Non-pigmented ciliary epithelial cell (primary cell): ENCODE measurements around the gene ZSCAN22.

Source experiments
- DNase-seq: peaks from one replicate; pipeline ENCODE4 v3.0.0-alpha.2; 2010; ENCODE audit warnings: low read depth

The ZSCAN22 gene

DNA sequence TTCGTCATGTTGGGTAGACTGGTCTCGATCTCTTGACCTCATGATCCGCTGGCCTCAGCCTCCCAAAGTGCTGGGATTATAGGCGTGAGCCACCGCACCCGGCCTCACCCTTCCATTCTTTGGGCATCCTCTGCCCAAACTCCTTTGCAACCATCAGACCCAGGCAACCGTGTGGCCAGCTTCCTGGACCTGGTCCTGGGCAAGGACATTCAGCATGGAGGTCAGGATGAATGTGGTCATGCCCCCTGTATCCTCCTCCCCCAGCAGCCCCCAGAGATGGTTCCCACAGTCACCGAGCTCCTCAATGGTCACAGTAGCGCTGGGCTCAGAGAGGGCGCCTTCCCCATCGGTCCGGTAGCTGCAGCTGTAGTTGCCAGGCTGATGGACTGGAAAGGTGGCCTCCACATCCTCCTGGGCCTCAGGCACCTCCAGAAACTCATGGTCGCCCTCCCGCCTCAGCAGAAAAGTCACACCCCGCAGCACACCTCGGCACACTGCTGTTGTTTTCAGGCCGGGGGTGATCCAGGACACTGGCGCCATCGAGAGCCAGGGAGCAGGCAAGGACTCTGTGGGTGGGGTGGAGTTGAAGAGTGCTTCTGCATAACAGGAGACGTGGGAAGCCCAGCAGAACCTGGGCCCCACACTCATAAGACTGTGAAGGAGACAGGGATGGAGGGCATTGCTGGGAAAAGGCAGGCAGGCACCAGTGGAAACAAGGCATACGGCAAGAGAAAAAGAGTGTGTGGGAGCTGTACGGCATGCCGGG is 25.4 kb downstream of the ZSCAN22 start:
- no peak for DNase-seq

DNA sequence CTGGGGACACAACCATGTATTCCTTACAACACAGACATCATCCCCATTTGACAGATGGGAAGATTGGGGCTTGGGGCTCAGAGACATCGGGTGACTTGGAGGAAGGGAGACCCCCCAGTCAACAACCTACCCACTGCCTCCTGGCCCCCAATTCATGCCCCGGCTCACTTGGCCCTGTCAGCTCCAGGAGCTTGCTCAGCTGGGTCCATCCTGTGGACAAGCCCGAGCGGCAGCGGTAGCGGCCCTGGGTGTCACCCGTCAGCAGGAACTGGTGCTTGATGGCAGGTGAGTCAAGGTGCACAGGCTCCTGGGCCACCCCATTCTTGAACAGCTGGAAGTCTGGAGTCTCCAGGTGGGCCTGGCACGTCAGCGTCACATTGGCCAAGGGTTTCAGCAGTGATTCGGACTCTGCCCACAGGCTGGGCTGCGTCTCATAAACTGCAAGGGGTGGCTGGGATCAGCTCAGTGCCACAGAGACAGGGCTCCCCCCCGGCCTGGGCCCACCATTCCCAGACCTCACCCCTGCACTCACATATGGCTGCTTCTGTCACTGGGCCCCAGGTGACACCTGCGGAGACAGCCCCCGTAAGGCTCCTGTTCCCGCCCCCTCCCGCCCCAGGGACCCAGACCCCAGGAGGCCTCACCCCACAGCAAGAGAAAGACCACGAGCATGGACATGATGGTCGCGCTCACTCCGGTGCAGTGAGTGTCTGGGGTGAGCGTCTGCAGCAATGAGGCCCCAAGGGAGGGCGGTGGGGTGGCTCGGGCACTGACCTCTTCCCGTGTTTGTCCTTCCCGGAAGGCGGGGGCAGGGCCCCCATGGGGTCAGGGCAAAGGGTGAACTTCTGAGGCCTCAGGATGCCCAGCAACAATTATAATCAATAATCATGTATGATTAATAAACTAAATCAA is 26.2 kb downstream of the ZSCAN22 start, which contains the start of gene A1BG:
A1BG (minus strand) TSS at position 733 of the 912 bp plus-strand sequence; CDS start at position 678, 55 bp downstream.
- DNase-seq, result no peak

- DNase-seq, result no peak
Measured at GRCh38 chr19:58353717-58354477, 27.1 kb downstream of the ZSCAN22 start.

DNA sequence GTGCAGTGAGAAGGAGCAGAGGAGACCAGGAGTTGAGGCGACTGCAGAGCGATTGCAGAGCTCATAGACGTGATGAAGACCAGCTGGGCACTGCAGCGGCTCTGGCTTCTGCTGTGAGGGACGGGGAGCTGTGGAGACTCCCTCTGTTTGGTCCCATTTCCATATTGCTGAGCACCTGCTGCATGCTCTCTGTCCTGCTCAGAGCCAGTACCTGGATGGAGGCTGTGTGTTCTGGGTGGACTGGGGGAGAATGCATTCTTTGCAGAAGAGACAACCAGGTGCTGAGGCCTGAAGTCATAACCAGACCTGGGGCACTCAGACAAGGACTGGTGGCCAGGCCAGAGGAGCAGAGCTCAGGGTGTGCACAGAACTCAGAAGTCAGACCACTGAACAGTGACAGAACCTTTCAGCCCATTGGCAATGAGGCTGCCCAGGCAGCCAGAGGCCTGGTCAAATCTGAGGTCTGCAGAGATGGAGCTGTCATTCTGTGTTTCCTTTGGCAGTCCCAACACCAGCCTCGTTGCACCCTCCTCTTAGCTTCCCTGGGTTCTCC is 27.8 kb downstream of the ZSCAN22 start:
- no peak for DNase-seq

GRCh38 chr19:58355215-58355796 is 28.5 kb downstream of the ZSCAN22 start:
- DNase-seq, result no peak

DNA sequence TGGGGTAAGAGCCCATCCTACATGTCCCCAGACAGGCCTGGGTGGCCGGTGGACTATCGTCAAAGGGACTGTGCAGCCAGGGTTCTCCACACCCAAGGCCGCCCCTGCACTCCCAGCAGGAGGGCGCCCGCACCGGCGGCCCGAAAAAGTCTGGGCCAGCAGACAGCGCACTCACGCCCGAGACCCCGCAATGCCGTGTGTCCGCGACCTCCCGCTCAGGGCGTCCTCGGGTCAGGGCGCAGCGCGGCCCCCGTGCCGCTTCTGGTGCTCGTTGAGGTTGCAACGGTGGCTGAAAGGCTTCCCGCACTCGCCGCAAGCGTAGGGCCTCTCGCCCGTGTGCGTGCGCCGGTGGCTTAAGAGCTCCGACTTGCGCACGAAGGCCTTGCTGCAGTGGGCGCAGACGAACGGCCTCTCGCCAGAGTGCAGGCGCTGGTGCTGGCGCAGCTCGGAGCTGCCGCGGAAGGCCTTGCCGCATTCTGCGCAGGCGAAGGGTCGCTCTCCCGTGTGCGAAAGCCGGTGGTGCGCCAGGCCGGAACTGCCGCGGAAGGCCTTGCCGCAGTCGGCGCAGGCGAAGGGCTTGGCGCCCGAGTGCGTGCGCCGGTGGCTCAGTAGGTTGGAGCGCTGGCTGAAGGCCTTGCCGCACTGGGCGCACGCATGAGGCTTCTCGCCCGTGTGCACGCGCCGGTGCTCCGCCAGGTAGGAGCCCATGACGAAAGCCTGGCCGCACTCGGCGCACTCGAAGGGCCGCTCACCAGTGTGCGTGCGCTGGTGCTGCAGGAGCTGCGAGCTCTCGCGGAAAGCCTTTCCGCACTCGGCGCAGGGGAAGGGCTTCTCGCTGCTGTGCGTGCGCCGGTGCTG is 29.3 kb downstream of the ZSCAN22 start:
- no peak for DNase-seq

DNA sequence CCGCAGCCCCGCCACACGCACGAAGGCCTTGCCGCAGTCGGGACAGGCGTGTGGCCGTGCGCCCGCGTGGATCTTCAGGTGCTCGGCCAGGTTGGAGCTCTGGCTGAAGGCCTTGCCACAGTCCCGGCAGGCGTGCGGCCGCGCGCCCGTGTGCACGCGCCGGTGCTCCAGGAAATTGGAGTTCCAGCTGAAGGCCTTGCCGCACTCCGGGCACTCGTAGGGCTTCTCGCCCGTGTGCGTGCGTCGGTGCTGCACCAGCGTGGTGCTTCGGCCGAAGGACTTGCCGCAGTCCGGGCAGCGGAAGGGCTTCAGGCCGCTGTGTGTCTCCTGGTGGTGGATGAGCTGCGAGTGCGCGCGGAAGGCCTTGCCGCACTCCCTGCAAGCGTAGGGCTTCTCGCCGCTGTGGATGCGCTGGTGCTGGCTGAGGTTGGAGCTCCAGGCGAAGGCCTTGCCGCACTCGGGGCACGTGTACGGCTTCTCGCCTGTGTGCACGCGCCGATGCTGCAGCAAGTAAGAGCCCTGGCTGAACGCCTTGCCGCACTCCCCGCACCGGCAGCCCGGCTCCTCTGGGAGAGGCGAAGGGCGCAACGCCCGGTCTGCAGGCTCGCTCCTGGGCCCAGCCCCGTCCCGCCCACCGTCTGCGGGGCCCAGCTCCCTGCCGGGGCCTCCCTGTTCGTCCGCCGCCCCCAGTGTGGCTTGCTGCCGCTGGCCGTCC is 30.1 kb downstream of the ZSCAN22 start:
- no peak for DNase-seq

GRCh38 chr19:58357481-58358145 is 30.8 kb downstream of the ZSCAN22 start:
- DNase-seq, result no peak

DNA sequence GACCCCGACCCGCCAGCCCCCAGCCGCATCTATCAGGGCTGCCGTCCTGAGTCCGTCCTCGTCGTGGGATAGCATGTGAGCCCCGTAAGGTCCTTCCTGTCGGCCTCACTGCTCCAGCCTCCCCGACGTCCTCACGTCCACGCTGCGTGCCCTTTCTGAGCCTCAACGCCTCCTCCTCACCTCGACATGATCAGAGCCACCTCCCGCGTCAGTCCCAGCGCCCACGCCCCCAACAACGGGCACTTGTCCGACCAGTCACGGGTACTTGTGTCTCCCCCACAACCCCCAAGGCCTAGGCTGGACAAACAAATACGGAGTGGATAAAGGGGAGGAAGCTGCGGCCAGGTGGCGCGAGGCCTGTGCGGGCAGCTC is 35.1 kb downstream of the ZSCAN22 start:
- DNase-seq, result no peak

- peak; percentile 67 for DNase-seq
Measured at GRCh38 chr19:58362272-58362994, 35.6 kb downstream of the ZSCAN22 start, which contains the start of gene ZNF497. TSS of gene ZNF497 (minus strand) at chr19:58362751. CDS start at chr19:58357635, 5,116 bp downstream.

- DNase-seq, result no peak
Measured at GRCh38 chr19:58364146-58364545, 37.4 kb downstream of the ZSCAN22 start.

DNA sequence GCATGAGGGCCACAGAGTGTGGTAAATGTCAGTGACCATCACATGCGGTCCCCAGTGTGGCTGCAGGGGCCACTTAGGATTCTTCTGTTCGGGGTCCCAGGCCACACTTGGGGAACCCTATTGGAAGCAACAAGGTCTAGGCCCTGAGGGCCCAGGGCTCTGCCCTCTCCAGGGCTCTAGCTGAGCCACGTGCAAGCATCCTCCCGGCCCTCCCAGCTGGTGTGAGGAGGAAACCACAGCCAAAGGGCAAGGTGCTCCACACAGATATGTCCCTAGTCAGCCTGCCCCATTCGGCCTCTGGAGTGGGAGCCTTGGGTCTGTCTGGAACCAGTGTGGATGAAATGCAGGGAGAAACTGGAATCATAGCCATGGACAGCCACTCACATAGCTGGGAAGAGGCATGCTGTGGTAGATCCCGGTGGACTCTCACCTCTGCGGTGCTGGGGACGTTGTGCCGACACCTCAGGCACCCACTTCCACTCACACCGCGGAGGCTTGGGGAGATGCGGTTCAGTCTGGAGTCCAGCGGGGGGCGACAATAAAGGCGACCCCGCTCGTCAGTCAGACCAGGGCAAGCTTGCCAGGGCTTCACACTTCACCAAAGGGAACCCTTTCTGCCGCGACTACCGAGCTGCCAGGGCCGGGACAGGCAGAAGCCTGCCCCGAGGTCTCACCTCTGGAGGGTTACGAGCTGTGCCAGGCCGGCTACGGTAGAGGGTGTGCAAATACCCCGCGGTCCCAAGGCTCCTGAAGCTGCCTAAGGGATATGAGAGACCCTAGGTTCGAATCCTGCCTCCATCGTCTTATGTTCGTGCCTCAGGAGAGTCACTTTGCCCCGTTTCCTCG is 40.0 kb downstream of the ZSCAN22 start:
- DNase-seq, result no peak

DNA sequence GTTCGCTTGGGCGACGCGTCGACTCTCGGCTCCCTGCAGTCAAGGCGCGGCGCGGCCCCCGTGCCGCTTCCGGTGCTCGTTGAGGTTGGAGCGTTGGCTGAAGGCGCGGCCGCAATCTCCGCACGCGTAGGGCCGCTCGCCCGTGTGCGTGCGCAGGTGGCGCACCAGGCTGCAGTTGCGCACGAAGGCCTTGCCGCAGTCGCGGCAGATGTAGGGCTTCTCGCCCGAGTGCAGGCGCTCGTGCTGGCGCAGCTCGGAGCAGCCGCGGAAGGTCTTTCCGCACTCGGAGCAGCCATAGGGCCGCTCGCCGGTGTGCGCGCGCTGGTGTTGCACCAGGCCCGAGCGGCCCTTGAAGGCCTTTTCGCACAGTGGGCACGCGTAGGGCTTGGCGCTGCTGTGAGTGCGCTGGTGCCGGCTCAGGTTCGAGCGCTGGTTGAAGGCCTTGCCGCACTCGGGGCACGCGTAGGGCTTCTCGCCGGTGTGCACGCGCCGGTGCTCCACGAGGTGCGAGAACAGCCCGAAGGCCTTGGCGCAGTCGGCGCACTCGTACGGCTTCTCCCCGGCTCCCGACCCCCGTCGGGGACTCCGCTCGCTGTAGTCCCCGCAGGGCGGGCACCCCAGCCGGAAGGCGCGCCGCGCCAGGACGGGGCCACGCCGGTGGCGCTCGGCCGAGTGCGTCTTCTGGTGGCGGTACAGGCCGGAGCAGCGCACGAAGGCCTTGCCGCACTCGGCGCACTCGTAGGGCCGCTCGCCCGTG is 41.1 kb downstream of the ZSCAN22 start:
- DNase-seq, result no peak

DNA sequence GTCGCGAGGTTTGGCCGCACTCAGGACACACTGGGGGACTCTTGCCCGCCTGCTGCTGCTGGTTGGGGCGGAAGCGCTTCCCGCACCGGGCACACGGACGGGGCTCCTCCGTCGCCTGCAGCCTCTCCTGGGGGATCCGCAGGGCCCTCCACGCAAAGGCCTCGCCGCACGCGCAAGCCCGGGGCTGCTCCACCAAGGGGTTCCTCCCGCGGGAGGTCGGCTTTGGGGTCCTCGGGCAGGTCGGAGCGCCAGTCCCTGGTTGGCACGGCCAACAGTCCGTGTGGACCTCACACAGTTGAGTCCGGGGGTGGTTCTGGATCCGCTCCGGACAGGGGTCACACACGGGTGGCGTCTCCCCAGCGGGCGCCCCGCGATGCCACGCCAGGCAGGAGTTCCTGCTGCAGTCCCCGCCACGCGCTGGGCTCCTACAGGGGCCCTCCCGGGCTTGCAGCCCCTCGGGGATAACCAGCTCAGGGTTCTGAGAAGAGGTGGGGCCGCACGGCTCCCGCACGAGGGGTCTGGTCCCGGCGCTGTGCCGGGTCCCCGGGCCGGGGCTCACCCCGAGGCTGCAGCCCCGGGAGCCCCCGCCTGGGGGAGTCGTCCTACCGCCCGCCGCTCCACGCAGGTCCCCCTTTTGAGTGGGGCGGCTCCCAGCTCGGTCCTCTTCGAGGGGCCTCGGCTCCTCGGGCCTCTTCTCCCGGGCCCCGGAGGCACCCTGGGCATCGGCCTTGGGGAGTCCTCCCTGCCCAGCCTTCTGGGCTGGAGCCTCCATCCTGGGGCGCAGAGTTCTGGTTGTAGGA is 42.0 kb downstream of the ZSCAN22 start:
- no peak for DNase-seq

- DNase-seq, result no peak
Measured at GRCh38 chr19:58372311-58373133, 45.7 kb downstream of the ZSCAN22 start.
